H9 (cell line): ENCODE data around the gene PIGS. TPM values are rescaled to one million over a fixed set of nuclear protein-coding genes. Genes with fewer than 3 reads are reported as not detected.

Experiments used
- DNase-seq: peaks from one replicate; pipeline ENCODE4 v3.0.0-alpha.2; 2017
- H2AFZ ChIP-seq: one replicate; pipeline ENCODE4 v1.6.1; 2013; ENCODE audit warnings: mild to moderate bottlenecking, low read length, control low read depth, moderate library complexity
- H2AK5ac ChIP-seq: 2 replicates; pipeline ENCODE4 v1.6.1; 2013; ENCODE audit warnings: low read length, control low read depth, mixed read lengths; ENCODE audit not compliant: insufficient read length
- H2BK120ac ChIP-seq: one replicate; pipeline ENCODE4 v1.6.1; 2013; ENCODE audit warnings: low read depth, mild to moderate bottlenecking, low read length, control low read depth, inconsistent platforms; ENCODE audit not compliant: poor library complexity, severe bottlenecking
- H2BK12ac ChIP-seq: 2 replicates; pipeline ENCODE4 v1.6.1; 2013; ENCODE audit warnings: low read length, control low read depth, mixed read lengths, low read depth; ENCODE audit not compliant: insufficient read length
- H2BK15ac ChIP-seq: 2 replicates; pipeline ENCODE4 v1.6.1; 2013; ENCODE audit warnings: low read depth, low read length, control low read depth
- H2BK20ac ChIP-seq: one replicate; pipeline ENCODE4 v1.6.1; 2013; ENCODE audit warnings: low read depth, mild to moderate bottlenecking, low read length, control low read depth, inconsistent platforms; ENCODE audit not compliant: poor library complexity, severe bottlenecking
- H2BK5ac ChIP-seq: 2 replicates; pipeline ENCODE4 v1.6.1; 2013; ENCODE audit warnings: low read length, control low read depth, mixed read lengths; ENCODE audit not compliant: insufficient read length
- H3K14ac ChIP-seq: 2 replicates; pipeline ENCODE4 v1.6.1; 2013; ENCODE audit warnings: low read length, control low read depth; ENCODE audit not compliant: insufficient read depth
- H3K18ac ChIP-seq: 2 replicates; pipeline ENCODE4 v1.6.1; 2013; ENCODE audit warnings: low read depth, mild to moderate bottlenecking, mixed read lengths, low read length, control low read depth; ENCODE audit not compliant: insufficient read length
- H3K23ac ChIP-seq: 2 replicates; pipeline ENCODE4 v1.6.1; 2013; ENCODE audit warnings: low read length, control low read depth, mixed read lengths, low read depth; ENCODE audit not compliant: insufficient read length
- H3K23me2 ChIP-seq: 2 replicates; pipeline ENCODE4 v1.6.1; 2013; ENCODE audit warnings: low read depth, mild to moderate bottlenecking, mixed read lengths, low read length, control low read depth; ENCODE audit not compliant: insufficient read length, poor library complexity, severe bottlenecking
- H3K27ac ChIP-seq: 2 replicates; pipeline ENCODE4 v1.5.1; 2013; ENCODE audit warnings: low read length, control low read depth, mixed read lengths, low read depth; ENCODE audit not compliant: insufficient read length
- H3K27me3 ChIP-seq: 2 replicates; pipeline ENCODE4 v1.6.1; 2013; ENCODE audit warnings: low read length, control low read depth, inconsistent platforms; ENCODE audit not compliant: insufficient read depth
- H3K4ac ChIP-seq: 2 replicates; pipeline ENCODE4 v1.6.1; 2013; ENCODE audit warnings: low read depth, mild to moderate bottlenecking, control low read depth, inconsistent platforms, low read length, moderate library complexity
- H3K4me1 ChIP-seq: 2 replicates; pipeline ENCODE4 v1.6.1; 2013; ENCODE audit warnings: low read length, control low read depth, inconsistent platforms; ENCODE audit not compliant: insufficient read depth
- H3K4me2 ChIP-seq: 2 replicates; pipeline ENCODE4 v1.6.1; 2013; ENCODE audit warnings: low read length, control low read depth, mixed read lengths; ENCODE audit not compliant: insufficient read length, insufficient read depth
- H3K56ac ChIP-seq: 2 replicates; pipeline ENCODE4 v1.6.1; 2013; ENCODE audit warnings: low read depth, mild to moderate bottlenecking, mixed read lengths, low read length, control low read depth; ENCODE audit not compliant: insufficient read length
- H3K79me1 ChIP-seq: 2 replicates; pipeline ENCODE4 v1.6.1; 2013; ENCODE audit warnings: low read depth, mild to moderate bottlenecking, moderate library complexity, low read length, control low read depth, inconsistent platforms; ENCODE audit not compliant: insufficient read depth, poor library complexity, severe bottlenecking
- H3K79me2 ChIP-seq: 2 replicates; pipeline ENCODE4 v1.6.1; 2013; ENCODE audit warnings: low read length, control low read depth, inconsistent platforms; ENCODE audit not compliant: insufficient read depth
- H3K9ac ChIP-seq: 2 replicates; pipeline ENCODE4 v1.6.1; 2013; ENCODE audit warnings: low read length, control low read depth, mixed read lengths; ENCODE audit not compliant: insufficient read length; ENCODE audit errors: extremely low read depth
- H3K9me3 ChIP-seq: one replicate; pipeline ENCODE4 v1.6.1; 2013; ENCODE audit warnings: low read depth, low read length, inconsistent platforms; ENCODE audit not compliant: control insufficient read depth
- H3T11ph ChIP-seq: one replicate; pipeline ENCODE4 v1.6.1; 2013; ENCODE audit warnings: mild to moderate bottlenecking, low read length, control low read depth, inconsistent platforms
- H4K20me1 ChIP-seq: one replicate; pipeline ENCODE4 v1.6.1; 2013; ENCODE audit not compliant: control insufficient read depth, insufficient read length, insufficient read depth
- H4K5ac ChIP-seq: 2 replicates; pipeline ENCODE4 v1.6.1; 2013; ENCODE audit warnings: low read depth, mild to moderate bottlenecking, mixed read lengths, low read length, control low read depth; ENCODE audit not compliant: insufficient read length
- H4K8ac ChIP-seq: replicated peaks from 2 replicates; pipeline ENCODE4 v1.6.1; 2013; ENCODE audit warnings: low read length, control low read depth, mixed read lengths, low read depth; ENCODE audit not compliant: insufficient read length
- H4K91ac ChIP-seq: 2 replicates; pipeline ENCODE4 v1.6.1; 2013; ENCODE audit warnings: low read depth, mild to moderate bottlenecking, moderate library complexity, mixed read lengths, low read length, control low read depth; ENCODE audit not compliant: insufficient read length
- H3K27ac Mint-ChIP-seq, 3 experiments: 2 replicates in 2 of 3; 3 replicates in 1 of 3; pipeline ENCODE4 v1.8.0; 2020 to 2021; ENCODE audit warnings: mixed read lengths in 3 of 3, mild to moderate bottlenecking in 1 of 3, moderate library complexity in 1 of 3
- H3K27me3 Mint-ChIP-seq: 2 replicates; pipeline ENCODE4 v1.8.0; 2021; ENCODE audit warnings: low read depth, mild to moderate bottlenecking, moderate library complexity, mixed read lengths
- H3K36me3 Mint-ChIP-seq, 3 experiments: 2 replicates in 2 of 3; 3 replicates in 1 of 3; pipeline ENCODE4 v1.8.0; 2020 to 2021; ENCODE audit warnings: low read depth in 3 of 3, mixed read lengths in 3 of 3; ENCODE audit not compliant: insufficient read depth in 1 of 3
- H3K4me1 Mint-ChIP-seq, 2 experiments: 2 replicates each; pipeline ENCODE4 v1.8.0; 2020; ENCODE audit warnings: mixed read lengths in 2 of 2
- H3K4me3 Mint-ChIP-seq, 2 experiments: 2 replicates in 1 of 2; 3 replicates in 1 of 2; pipeline ENCODE4 v1.8.0; 2020 to 2021; ENCODE audit warnings: mild to moderate bottlenecking in 2 of 2, mixed read lengths in 2 of 2, moderate library complexity in 1 of 2
- H3K9me3 Mint-ChIP-seq, 2 experiments: 2 replicates in 1 of 2; 3 replicates in 1 of 2; pipeline ENCODE4 v1.8.0; 2020; ENCODE audit warnings: mild to moderate bottlenecking in 2 of 2, mixed read lengths in 2 of 2, moderate library complexity in 1 of 2
- WGBS: extraction: QIAGEN DNeasy Blood & Tissue Kit; methylation state at CpG from one replicate; pipeline ENCODE4 v1.1.7; 2013; ENCODE audit warnings: missing lambda C conversion rate, low lambda C conversion rate, mixed read lengths; ENCODE audit not compliant: insufficient read length; ENCODE audit errors: extremely low coverage; 5-methylcytosine and 5-hydroxymethylcytosine counted together
- total RNA-seq: library from RNA; stranded (reverse); gene quantifications from 2 replicates; pipeline ENCODE4 v1.2.1, GENCODE V29; 2021
- TF ChIP-seq, protein P1 (sequence below): fragments of 200-600 bp; sonication (generic); conservative IDR thresholded peaks from 3 replicates; pipeline ENCODE4 v1.8.0; 2021; ENCODE audit warnings: antibody characterized with exemption, mild to moderate bottlenecking

The PIGS gene
- total RNA-seq, 1 experiment from 2014 or later, result 45.8 TPM

GRCh38 chr17:28598389-28598788, 27.1 kb upstream of the PIGS start:
- Histone ChIP-seq H2BK120ac (no peak overlapping the region), H3K18ac (no peak overlapping the region), H4K8ac (no peak overlapping the region), H2BK20ac (no peak overlapping the region), H2AK5ac (no peak overlapping the region), H4K5ac (no peak overlapping the region), H2BK5ac (no peak overlapping the region), H3K9me3 (no peaks in the 10 kb centered on the region), H3K23ac (no peak overlapping the region), H3K4me1 (no peaks in the 10 kb centered on the region), H3K79me1 (no peaks in the 10 kb centered on the region), H3K79me2 (no peaks in the 10 kb centered on the region; the same call in 1 of the 2 replicates), H3K9ac (peak overlapping the region; percentile 84), H3K56ac (no peak overlapping the region), H3K23me2 (peaks cover 12% of the 10 kb centered on the region), H3T11ph (no peak overlapping the region), H3K14ac (peak overlapping the region; percentile 79), H3K4ac (no peak overlapping the region), H2BK15ac (no peak overlapping the region), H4K20me1 (no peaks in the 10 kb centered on the region), H3K27me3 (no peaks in the 10 kb centered on the region), H3K27ac (no peak overlapping the region), H2AFZ (no peak overlapping the region), H2BK12ac (no peak overlapping the region), H3K4me2 (peak overlapping the region; percentile 74), H4K91ac (no peak overlapping the region)
- no peak for DNase-seq
- Mint-ChIP-seq H3K36me3 (peaks cover 6 to 23% (median 22%) of the 10 kb centered on the region in 3 experiments; a peak in 6 of 7 replicates), H3K4me3 (peak overlapping the region; percentile 94 to 97), H3K27me3 (no peaks in the 10 kb centered on the region), H3K9me3 (no peaks in the 10 kb centered on the region; a peak in 1 of 5 replicates), H3K4me1 (peaks cover 16 to 17% of the 10 kb centered on the region in 2 experiments), H3K27ac (peak overlapping the region; percentile 98 to 99 (median 99))
- TF ChIP-seq, protein P1, sequence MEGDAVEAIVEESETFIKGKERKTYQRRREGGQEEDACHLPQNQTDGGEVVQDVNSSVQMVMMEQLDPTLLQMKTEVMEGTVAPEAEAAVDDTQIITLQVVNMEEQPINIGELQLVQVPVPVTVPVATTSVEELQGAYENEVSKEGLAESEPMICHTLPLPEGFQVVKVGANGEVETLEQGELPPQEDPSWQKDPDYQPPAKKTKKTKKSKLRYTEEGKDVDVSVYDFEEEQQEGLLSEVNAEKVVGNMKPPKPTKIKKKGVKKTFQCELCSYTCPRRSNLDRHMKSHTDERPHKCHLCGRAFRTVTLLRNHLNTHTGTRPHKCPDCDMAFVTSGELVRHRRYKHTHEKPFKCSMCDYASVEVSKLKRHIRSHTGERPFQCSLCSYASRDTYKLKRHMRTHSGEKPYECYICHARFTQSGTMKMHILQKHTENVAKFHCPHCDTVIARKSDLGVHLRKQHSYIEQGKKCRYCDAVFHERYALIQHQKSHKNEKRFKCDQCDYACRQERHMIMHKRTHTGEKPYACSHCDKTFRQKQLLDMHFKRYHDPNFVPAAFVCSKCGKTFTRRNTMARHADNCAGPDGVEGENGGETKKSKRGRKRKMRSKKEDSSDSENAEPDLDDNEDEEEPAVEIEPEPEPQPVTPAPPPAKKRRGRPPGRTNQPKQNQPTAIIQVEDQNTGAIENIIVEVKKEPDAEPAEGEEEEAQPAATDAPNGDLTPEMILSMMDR, result no peak
- WGBS, result no CpG with 5 or more reads among the region's 17 CpGs
